Ectodermal cell (in vitro differentiated cells): ENCODE measurements around the gene VPREB3.
A peak's percentile ranks its signal among the peaks of the same experiment; 100 is the strongest.

ENCODE experiments used
- H3K27ac ChIP-seq: 2 replicates; pipeline ENCODE4 v1.7.0; 2013; ENCODE audit warnings: mild to moderate bottlenecking, low read depth, low read length; ENCODE audit not compliant: insufficient read depth, poor library complexity, severe bottlenecking
- H3K27me3 ChIP-seq: 2 replicates; pipeline ENCODE4 v1.7.0; 2013; ENCODE audit warnings: mild to moderate bottlenecking, low read length; ENCODE audit not compliant: insufficient read depth, control insufficient read depth, poor library complexity, severe bottlenecking
- H3K36me3 ChIP-seq: one replicate; pipeline ENCODE4 v1.7.0; 2013; ENCODE audit warnings: low read length; ENCODE audit not compliant: control insufficient read depth, insufficient read depth
- H3K4me1 ChIP-seq: one replicate; pipeline ENCODE4 v1.7.0; 2013; ENCODE audit warnings: low read length; ENCODE audit not compliant: control insufficient read depth, insufficient read depth
- H3K4me3 ChIP-seq: 2 replicates; pipeline ENCODE4 v1.7.0; 2013; ENCODE audit warnings: low read depth, low read length, control low read depth; ENCODE audit not compliant: insufficient read depth
- H3K9me3 ChIP-seq: 2 replicates; pipeline ENCODE4 v1.7.0; 2013; ENCODE audit warnings: mild to moderate bottlenecking, low read length, moderate library complexity; ENCODE audit not compliant: control insufficient read depth
- WGBS, 2 experiments: methylation state at CpG; one replicate each; pipeline ENCODE4 v1.1.7; 2013; ENCODE audit warnings: missing lambda C conversion rate in 2 of 2; 5-methylcytosine and 5-hydroxymethylcytosine counted together

VPREB3 gene

GRCh38 chr22:23764899-23765881 lies 11.0 kb upstream of the VPREB3 start:
- H3K36me3 ChIP-seq = no peaks in the 10 kb centered on the region
- H3K4me1 ChIP-seq = peaks cover 20% of the 10 kb centered on the region
- no peak overlapping the region for H3K27ac ChIP-seq
- WGBS, 2 experiments = 93 to 95% methylated on average over 9 of the region's 9 CpGs
- no peak overlapping the region for H3K4me3 ChIP-seq
- peaks cover 5% of the 10 kb centered on the region for H3K27me3 ChIP-seq
- H3K9me3 ChIP-seq = no peaks in the 10 kb centered on the region

- Histone ChIP-seq H3K4me3 (no peak overlapping the region), H3K27ac (no peak overlapping the region), H3K4me1 (peaks cover 20% of the 10 kb centered on the region), H3K9me3 (no peaks in the 10 kb centered on the region), H3K36me3 (no peaks in the 10 kb centered on the region), H3K27me3 (no peaks in the 10 kb centered on the region)
- WGBS, 2 experiments = 86 to 89% methylated on average over 7 of the region's 7 CpGs
Observed at GRCh38 chr22:23763954-23764353, 9.7 kb upstream of the VPREB3 start.

GRCh38 chr22:23763579-23763945 lies 9.3 kb upstream of the VPREB3 start:
- H3K9me3 ChIP-seq = no peaks in the 10 kb centered on the region
- H3K4me3 ChIP-seq = no peak overlapping the region
- H3K36me3 ChIP-seq = no peaks in the 10 kb centered on the region
- H3K27ac ChIP-seq = no peak overlapping the region
- WGBS, 2 experiments = 47 to 54% methylated on average over 17 of the region's 17 CpGs
- H3K27me3 ChIP-seq = no peaks in the 10 kb centered on the region
- peaks cover 20% of the 10 kb centered on the region for H3K4me1 ChIP-seq

GRCh38 chr22:23762842-23763578 lies 8.8 kb upstream of the VPREB3 start, which contains the start of gene C22orf15:
TSS of gene C22orf15 (plus strand) at chr22:23762990. CDS start at chr22:23763307, 317 bp downstream.
- H3K9me3 ChIP-seq = no peaks in the 10 kb centered on the region
- H3K36me3 ChIP-seq = no peaks in the 10 kb centered on the region
- no peaks in the 10 kb centered on the region for H3K27me3 ChIP-seq
- 72 to 73% methylated on average over 23 of the region's 23 CpGs for WGBS, 2 experiments
- H3K4me1 ChIP-seq = peaks cover 20% of the 10 kb centered on the region
- peak within 1 kb of the TSS; percentile 2 for H3K4me3 ChIP-seq
- H3K27ac ChIP-seq = no peak within 1 kb of the TSS

GRCh38 chr22:23760056-23760455 lies 5.8 kb upstream of the VPREB3 start:
- H3K27me3 ChIP-seq = no peaks in the 10 kb centered on the region
- no peaks in the 10 kb centered on the region for H3K36me3 ChIP-seq
- WGBS, 2 experiments = 89 to 92% methylated on average over 6 of the region's 6 CpGs
- H3K9me3 ChIP-seq = no peaks in the 10 kb centered on the region
- peaks cover 16% of the 10 kb centered on the region for H3K4me1 ChIP-seq
- H3K27ac ChIP-seq = no peak overlapping the region
- no peak overlapping the region for H3K4me3 ChIP-seq

GRCh38 chr22:23759566-23759965 lies 5.3 kb upstream of the VPREB3 start:
- Histone ChIP-seq H3K4me1 (peaks cover 16% of the 10 kb centered on the region), H3K27me3 (no peaks in the 10 kb centered on the region), H3K27ac (no peak overlapping the region), H3K4me3 (no peak overlapping the region), H3K9me3 (no peaks in the 10 kb centered on the region), H3K36me3 (no peaks in the 10 kb centered on the region)
- WGBS, 2 experiments = 91 to 92% methylated on average over 4 of the region's 4 CpGs

GRCh38 chr22:23756891-23757290 lies 2.7 kb upstream of the VPREB3 start:
- no peaks in the 10 kb centered on the region for H3K27me3 ChIP-seq
- H3K4me3 ChIP-seq = no peak overlapping the region
- H3K27ac ChIP-seq = no peak overlapping the region
- no peaks in the 10 kb centered on the region for H3K4me1 ChIP-seq
- no peaks in the 10 kb centered on the region for H3K9me3 ChIP-seq
- H3K36me3 ChIP-seq = no peaks in the 10 kb centered on the region
- 50 to 63% methylated on average over 4 of the region's 4 CpGs for WGBS, 2 experiments

- 90 to 93% methylated on average over 8 of the region's 8 CpGs for WGBS, 2 experiments
- no peak overlapping the region for H3K4me3 ChIP-seq
- H3K27me3 ChIP-seq = no peaks in the 10 kb centered on the region
- H3K4me1 ChIP-seq = no peaks in the 10 kb centered on the region
- no peaks in the 10 kb centered on the region for H3K36me3 ChIP-seq
- H3K27ac ChIP-seq = no peak overlapping the region
- H3K9me3 ChIP-seq = no peaks in the 10 kb centered on the region
Observed at GRCh38 chr22:23755711-23756110, 1.5 kb upstream of the VPREB3 start.

- no peaks in the 10 kb centered on the region for H3K27me3 ChIP-seq
- H3K27ac ChIP-seq = no peak overlapping the region
- H3K9me3 ChIP-seq = no peaks in the 10 kb centered on the region
- peaks cover 2% of the 10 kb centered on the region for H3K4me1 ChIP-seq
- WGBS, 2 experiments = 92 to 95% methylated on average over 6 of the region's 6 CpGs
- H3K36me3 ChIP-seq = no peaks in the 10 kb centered on the region
- H3K4me3 ChIP-seq = no peak overlapping the region
Observed at GRCh38 chr22:23754980-23755636, 883 bp upstream of the VPREB3 start.

GRCh38 chr22:23753385-23753784 lies 840 bp downstream of the VPREB3 start:
- Histone ChIP-seq H3K27ac (no peak overlapping the region), H3K27me3 (no peaks in the 10 kb centered on the region), H3K4me3 (no peak overlapping the region), H3K9me3 (no peaks in the 10 kb centered on the region), H3K4me1 (peaks cover 6% of the 10 kb centered on the region), H3K36me3 (no peaks in the 10 kb centered on the region)
- 79 to 82% methylated on average over 2 of the region's 2 CpGs for WGBS, 2 experiments
